Measurements from ENCODE around the gene SMIM38. TPM values are rescaled to one million over a fixed set of nuclear protein-coding genes. Genes with fewer than 3 reads are reported as not detected.

SMIM38 gene
- total RNA-seq, 4 donors from 2014 or later = 0.13 to 1.8 (median 0.98) TPM

DNA sequence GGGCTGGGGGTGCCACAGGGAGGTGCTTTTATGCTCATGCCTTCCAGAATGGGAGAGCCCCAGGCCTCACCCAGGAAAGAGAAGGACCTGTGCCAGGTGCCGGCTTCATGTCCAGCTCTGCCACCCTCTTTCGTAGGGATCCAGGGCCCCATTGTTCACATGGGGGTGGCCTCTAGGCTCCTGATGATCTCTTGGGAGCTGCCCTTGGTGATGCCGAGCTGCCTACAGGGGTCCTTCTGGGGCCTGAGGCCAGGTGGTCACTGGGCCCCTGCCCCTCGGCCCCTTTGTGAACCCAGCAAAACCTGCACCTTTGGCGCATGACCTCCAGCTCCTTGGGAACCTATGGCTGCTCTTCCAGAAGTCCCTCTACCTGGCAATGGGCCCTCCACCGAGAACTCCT is 41.4 kb upstream of the SMIM38 start:
- intact Hi-C loops (cut with DNase I; ENCODE audit: low total_unique reads) = no loop called here
- no peak overlapping the region for H3K4me3 ChIP-seq (ENCODE audit: low read depth, poor library complexity, severe bottlenecking)
- no peak for DNase-seq (ENCODE audit: low spot score in 2 of 2)
- WGBS, 2 donors = 82 to 86% methylated on average over 6 of the region's 6 CpGs
- TF ChIP-seq, protein P1, sequence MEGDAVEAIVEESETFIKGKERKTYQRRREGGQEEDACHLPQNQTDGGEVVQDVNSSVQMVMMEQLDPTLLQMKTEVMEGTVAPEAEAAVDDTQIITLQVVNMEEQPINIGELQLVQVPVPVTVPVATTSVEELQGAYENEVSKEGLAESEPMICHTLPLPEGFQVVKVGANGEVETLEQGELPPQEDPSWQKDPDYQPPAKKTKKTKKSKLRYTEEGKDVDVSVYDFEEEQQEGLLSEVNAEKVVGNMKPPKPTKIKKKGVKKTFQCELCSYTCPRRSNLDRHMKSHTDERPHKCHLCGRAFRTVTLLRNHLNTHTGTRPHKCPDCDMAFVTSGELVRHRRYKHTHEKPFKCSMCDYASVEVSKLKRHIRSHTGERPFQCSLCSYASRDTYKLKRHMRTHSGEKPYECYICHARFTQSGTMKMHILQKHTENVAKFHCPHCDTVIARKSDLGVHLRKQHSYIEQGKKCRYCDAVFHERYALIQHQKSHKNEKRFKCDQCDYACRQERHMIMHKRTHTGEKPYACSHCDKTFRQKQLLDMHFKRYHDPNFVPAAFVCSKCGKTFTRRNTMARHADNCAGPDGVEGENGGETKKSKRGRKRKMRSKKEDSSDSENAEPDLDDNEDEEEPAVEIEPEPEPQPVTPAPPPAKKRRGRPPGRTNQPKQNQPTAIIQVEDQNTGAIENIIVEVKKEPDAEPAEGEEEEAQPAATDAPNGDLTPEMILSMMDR (IDR thresholded peaks at IDR 0.05) = no peak

DNA sequence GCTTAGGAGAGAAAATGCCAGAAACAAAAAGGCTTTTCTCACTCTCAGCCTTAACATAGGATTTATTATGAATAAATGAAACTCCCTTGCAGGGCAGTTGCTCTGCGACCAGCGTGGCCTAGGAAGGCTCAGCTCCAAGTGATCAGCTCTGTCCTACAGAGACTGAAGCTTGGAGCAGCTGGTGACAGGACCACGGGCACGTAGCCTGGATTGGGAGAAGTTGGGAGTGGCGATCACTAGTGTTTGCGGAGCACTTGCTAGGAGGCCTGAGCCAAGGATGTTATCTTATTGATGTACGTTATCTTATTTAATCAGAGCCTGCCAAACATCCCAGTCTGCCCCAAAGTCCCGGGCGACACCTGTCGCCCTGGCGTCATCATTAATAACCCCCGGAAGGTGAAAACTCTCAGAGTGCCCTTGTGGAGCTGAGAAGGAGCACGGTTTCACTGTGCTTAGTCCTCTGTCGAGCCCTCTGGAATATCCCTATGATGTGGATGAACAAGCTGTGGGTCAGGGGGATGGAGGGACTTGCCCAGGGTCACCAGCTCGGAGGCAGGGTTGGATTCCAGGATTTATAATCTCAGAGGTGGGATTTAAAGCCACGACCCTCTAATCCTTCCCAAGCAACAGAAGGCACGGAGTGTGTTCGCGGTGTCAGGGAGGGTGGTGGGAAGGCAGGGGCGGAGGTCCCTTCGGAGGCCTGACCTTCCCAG is 40.8 kb upstream of the SMIM38 start:
- no peak for DNase-seq (ENCODE audit: low spot score in 2 of 2)
- intact Hi-C loops (cut with DNase I; ENCODE audit: low total_unique reads) = no loop called here
- H3K4me3 ChIP-seq (ENCODE audit: low read depth, poor library complexity, severe bottlenecking) = no peak overlapping the region
- TF ChIP-seq POLR2A (IDR thresholded peaks at IDR 0.05) = no peak
- WGBS, 2 donors = 64 to 72% methylated on average over 21 of the region's 21 CpGs

DNA sequence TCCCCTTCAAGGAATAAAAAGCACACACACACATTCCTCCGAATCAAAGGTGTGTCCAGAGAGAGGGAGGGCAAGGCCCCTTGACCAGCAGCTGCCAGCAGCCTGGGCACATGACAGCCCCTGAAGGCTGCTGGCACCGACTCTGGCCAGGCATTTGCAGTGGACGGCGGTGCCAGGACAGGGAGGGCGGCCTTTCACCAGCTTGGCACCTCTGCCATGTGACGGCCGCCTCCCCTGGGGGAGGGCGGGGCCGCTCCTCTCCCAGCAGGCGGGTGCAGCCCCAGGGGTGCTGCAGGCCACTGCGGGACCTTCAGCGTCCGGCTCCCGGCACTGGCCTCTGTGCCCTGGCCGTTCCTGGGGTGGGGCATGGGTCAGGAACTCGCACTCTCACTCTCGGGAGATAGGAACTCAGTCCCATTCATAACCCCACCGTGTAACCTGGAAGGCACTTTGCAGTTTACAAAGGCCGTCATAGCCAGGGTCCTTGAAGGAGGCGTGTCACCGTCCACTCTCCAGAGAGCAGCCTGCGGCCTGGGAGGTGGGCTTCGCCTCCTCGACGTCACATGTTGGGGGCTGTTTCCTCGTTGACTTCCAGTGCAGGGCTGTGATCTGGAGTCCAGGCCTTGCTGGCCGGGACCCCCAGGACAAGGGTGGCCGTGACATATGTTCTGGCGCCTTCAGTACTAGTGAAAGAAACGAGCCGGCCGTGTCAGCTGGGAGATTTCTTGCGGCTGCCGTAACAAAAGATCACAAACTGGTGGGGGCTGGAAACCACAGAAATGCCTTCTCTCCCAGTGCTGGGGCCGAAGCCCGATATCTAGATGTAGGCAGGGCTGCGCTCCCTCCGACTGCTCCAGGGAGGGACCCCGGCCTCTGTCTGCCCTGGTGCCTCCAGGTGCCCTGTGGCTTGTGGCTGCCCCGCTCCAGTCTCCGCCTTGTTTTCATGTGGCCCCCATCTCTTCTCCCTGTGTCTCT is 39.9 kb upstream of the SMIM38 start:
- intact Hi-C loops (cut with DNase I; ENCODE audit: low total_unique reads) = no loop called here
- TF ChIP-seq, protein P1 (IDR thresholded peaks at IDR 0.05) = no peak
- no peak for TF ChIP-seq POLR2A (IDR thresholded peaks at IDR 0.05)
- no peak for DNase-seq (ENCODE audit: low spot score in 2 of 2)
- H3K4me3 ChIP-seq (ENCODE audit: low read depth, poor library complexity, severe bottlenecking) = no peak overlapping the region
- 72 to 77% methylated on average over 32 to 40 of the region's 41 CpGs for whole genome bisulfite sequencing, 2 donors

DNA sequence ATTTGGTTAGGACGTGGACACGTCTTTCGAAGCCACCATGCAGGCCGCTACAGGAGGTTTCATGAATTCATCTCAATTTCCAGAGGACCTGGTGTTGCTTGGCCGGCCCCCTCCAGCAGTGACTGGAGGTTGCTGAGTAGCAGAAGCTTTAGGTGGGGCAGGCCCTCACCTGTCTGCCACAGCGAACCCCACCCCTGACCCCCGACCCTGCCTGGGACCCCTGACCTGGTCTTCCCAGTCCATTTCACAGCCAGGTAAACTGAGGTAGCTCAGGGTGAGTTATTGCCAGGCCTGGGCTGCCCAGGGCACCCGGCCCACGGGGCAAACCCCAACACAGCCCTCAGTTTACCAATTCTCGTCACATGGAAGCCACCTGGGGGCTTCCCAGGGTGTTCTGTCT is 39.1 kb upstream of the SMIM38 start:
- 93 to 94% methylated on average over 10 of the region's 10 CpGs for WGBS, 2 donors
- no peak for TF ChIP-seq POLR2A (IDR thresholded peaks at IDR 0.05)
- TF ChIP-seq, protein P1 (IDR thresholded peaks at IDR 0.05) = no peak
- intact Hi-C loops (cut with DNase I; ENCODE audit: low total_unique reads) = no loop called here
- no peak for DNase-seq (ENCODE audit: low spot score in 2 of 2)
- no peak overlapping the region for H3K4me3 ChIP-seq (ENCODE audit: low read depth, poor library complexity, severe bottlenecking)

DNA sequence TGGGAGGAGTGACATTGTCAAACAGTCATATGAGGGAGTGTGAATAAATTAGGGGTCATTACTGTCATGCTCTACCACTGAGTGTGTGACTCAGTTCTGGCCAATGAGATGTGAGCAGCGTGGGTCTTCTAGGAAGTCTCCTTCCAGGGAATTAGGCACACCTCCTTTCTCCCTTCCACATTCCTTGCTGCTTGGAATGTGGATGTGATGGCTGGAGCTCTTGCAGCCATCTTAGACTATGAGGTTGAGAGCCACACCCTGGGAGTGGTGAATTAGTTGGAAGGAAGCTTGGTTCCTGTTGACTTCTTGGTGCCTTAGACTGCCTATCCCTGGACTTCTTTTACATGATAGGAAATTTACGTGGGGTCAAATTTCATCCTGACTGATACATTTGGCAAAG is 36.5 kb upstream of the SMIM38 start:
- intact Hi-C loops (cut with DNase I; ENCODE audit: low total_unique reads) = no loop called here
- TF ChIP-seq, protein P1 (IDR thresholded peaks at IDR 0.05) = no peak
- no peak for TF ChIP-seq POLR2A (IDR thresholded peaks at IDR 0.05)
- no peak for DNase-seq (ENCODE audit: low spot score in 2 of 2)
- 93 to 98% methylated on average over 2 of the region's 2 CpGs for WGBS, 2 donors
- no peak overlapping the region for H3K4me3 ChIP-seq (ENCODE audit: low read depth, poor library complexity, severe bottlenecking)

Measured in lower leg skin (tissue), 4 donors.